ENCODE data around the gene ROBO1.

- TF ChIP-seq CTCF (IDR thresholded peaks at IDR 0.05; ENCODE audit: borderline replicate concordance, extremely low read depth, low read length, poor library complexity, severe bottlenecking) (no peak), EZH2 (IDR thresholded peaks at IDR 0.05; ENCODE audit: borderline replicate concordance, low read depth, low read length, severe bottlenecking) (no peak)
Observed at GRCh38 chr3:79233431-79234060, 534.3 kb downstream of the ROBO1 start.
